ENCODE measurements around the gene WBP1L.

WBP1L gene

DNA sequence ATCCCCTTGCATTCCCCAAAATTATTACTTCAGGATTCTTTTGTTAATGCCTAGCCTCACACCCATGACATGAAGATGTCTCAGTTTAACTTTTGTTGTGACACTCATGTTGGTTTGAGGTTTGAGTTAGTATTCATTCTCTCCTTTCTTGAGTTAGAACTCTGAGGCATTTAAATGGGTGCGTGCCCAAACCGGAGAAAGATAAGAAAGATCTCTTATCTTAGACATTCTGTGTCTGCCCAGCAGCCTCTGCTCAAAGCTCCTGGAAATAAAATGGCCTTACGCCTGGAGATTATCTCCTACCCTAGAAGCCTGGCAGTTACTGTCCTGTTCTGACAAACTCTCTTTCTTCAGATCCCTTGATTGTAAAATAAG, 26.3 kb downstream of the WBP1L start:
- peaks cover 0 to 5% (median 0%) of the 10 kb centered on the region in 4 experiments for H3K36me3 ChIP-seq (ENCODE audit: control insufficient read depth in 4 of 4, insufficient read depth in 4 of 4, low read length in 3 of 4)
- ChIA-PET CTCF (interaction anchor here (0.9 to 2.8 kb wide), 3 partner anchors 17 to 259 kb away, joined by 3 to 10 read pairs (median 3); no protein-coding TSS in a partner anchor), POLR2A (interaction anchor here (1.2 kb wide), 1 partner anchor 16 kb away, joined by 3 read pairs; no protein-coding TSS in a partner anchor)
- no peak overlapping the region for H3K27ac ChIP-seq (ENCODE audit: insufficient read depth in 1 of 2, low read depth in 1 of 2, low read length in 2 of 2, poor library complexity in 1 of 2, severe bottlenecking in 2 of 2)
- no peaks in the 10 kb centered on the region for H3K9me3 ChIP-seq (ENCODE audit: control extremely low read depth in 1 of 5, control insufficient read depth in 4 of 5, insufficient read depth in 2 of 5, low read depth in 1 of 5, low read length in 4 of 5)
- WGBS (ENCODE audit: insufficient coverage), result 88% methylated on average over 3 of the region's 3 CpGs
- peaks cover 12 to 32% (median 29%) of the 10 kb centered on the region in 4 experiments for H3K4me1 ChIP-seq (ENCODE audit: control extremely low read depth in 1 of 4, control insufficient read depth in 4 of 4, insufficient read depth in 4 of 4, low read length in 3 of 4)
- H3K4me3 ChIP-seq (ENCODE audit: control insufficient read depth in 1 of 7, extremely low read depth in 1 of 7, insufficient read depth in 4 of 7, low read depth in 2 of 7, low read length in 6 of 7), result no peak overlapping the region
- no peaks in the 10 kb centered on the region for H3K27me3 ChIP-seq (replicated peaks in 2 of 5; ENCODE audit: control insufficient read depth in 4 of 5, insufficient read depth in 5 of 5, low read length in 4 of 5)
- DNase-seq, result no peak

- no peaks in the 10 kb centered on the region for H3K27me3 ChIP-seq (replicated peaks in 2 of 5; ENCODE audit: control insufficient read depth in 4 of 5, insufficient read depth in 5 of 5, low read length in 4 of 5)
- WGBS (ENCODE audit: insufficient coverage), result 100% methylated on average over 1 of the region's 1 CpG
- H3K9me3 ChIP-seq (ENCODE audit: control extremely low read depth in 1 of 5, control insufficient read depth in 4 of 5, insufficient read depth in 2 of 5, low read depth in 1 of 5, low read length in 4 of 5), result no peaks in the 10 kb centered on the region
- DNase-seq, result no peak
- peaks cover 16 to 39% (median 36%) of the 10 kb centered on the region in 4 experiments for H3K4me1 ChIP-seq (ENCODE audit: control extremely low read depth in 1 of 4, control insufficient read depth in 4 of 4, insufficient read depth in 4 of 4, low read length in 3 of 4)
- H3K4me3 ChIP-seq (ENCODE audit: control insufficient read depth in 1 of 7, extremely low read depth in 1 of 7, insufficient read depth in 4 of 7, low read depth in 2 of 7, low read length in 6 of 7), result no peak overlapping the region
- ChIA-PET POLR2A (interaction anchor here (0.6 to 1.2 kb wide), 2 partner anchors 17 to 50 kb away, joined by 3 read pairs; no protein-coding TSS in a partner anchor), CTCF (interaction anchor here (0.9 to 2.8 kb wide), 4 partner anchors 8 to 258 kb away, joined by 3 to 10 read pairs (median 3); no protein-coding TSS in a partner anchor)
- no peaks in the 10 kb centered on the region for H3K36me3 ChIP-seq (ENCODE audit: control insufficient read depth in 4 of 4, insufficient read depth in 4 of 4, low read length in 3 of 4)
- H3K27ac ChIP-seq (ENCODE audit: insufficient read depth in 1 of 2, low read depth in 1 of 2, low read length in 2 of 2, poor library complexity in 1 of 2, severe bottlenecking in 2 of 2), result no peak overlapping the region
These were observed 27.0 kb downstream of the WBP1L start for GRCh38 chr10:102770792-102771191.

GRCh38 chr10:102773320-102773719, 29.6 kb downstream of the WBP1L start:
- Histone ChIP-seq H3K27ac (ENCODE audit: insufficient read depth in 1 of 2, low read depth in 1 of 2, low read length in 2 of 2, poor library complexity in 1 of 2, severe bottlenecking in 2 of 2) (peak overlapping the region in 1 of 2 experiments; percentile 55), H3K4me3 (ENCODE audit: control insufficient read depth in 1 of 7, extremely low read depth in 1 of 7, insufficient read depth in 4 of 7, low read depth in 2 of 7, low read length in 6 of 7) (no peak overlapping the region), H3K4me1 (ENCODE audit: control extremely low read depth in 1 of 4, control insufficient read depth in 4 of 4, insufficient read depth in 4 of 4, low read length in 3 of 4) (peaks cover 12 to 47% (median 40%) of the 10 kb centered on the region in 4 experiments), H3K9me3 (ENCODE audit: control extremely low read depth in 1 of 5, control insufficient read depth in 4 of 5, insufficient read depth in 2 of 5, low read depth in 1 of 5, low read length in 4 of 5) (no peaks in the 10 kb centered on the region), H3K27me3 (replicated peaks in 2 of 5; ENCODE audit: control insufficient read depth in 4 of 5, insufficient read depth in 5 of 5, low read length in 4 of 5) (no peaks in the 10 kb centered on the region), H3K36me3 (ENCODE audit: control insufficient read depth in 4 of 4, insufficient read depth in 4 of 4, low read length in 3 of 4) (peaks cover 0 to 3% (median 0%) of the 10 kb centered on the region in 4 experiments)
- DNase-seq, result no peak
- ChIA-PET POLR2A (interaction anchor here (0.7 kb wide), 1 partner anchor 176 kb away, joined by 7 read pairs; no protein-coding TSS in a partner anchor), CTCF (interaction anchor here (1.1 to 1.4 kb wide), 3 partner anchors 8 to 21 kb away, joined by 3 to 4 read pairs (median 4); no protein-coding TSS in a partner anchor)
- no CpG with 5 or more reads among the region's 1 CpG for WGBS (ENCODE audit: insufficient coverage)

GRCh38 chr10:102773986-102774385, 30.2 kb downstream of the WBP1L start:
- Histone ChIP-seq H3K27ac (ENCODE audit: insufficient read depth in 1 of 2, low read depth in 1 of 2, low read length in 2 of 2, poor library complexity in 1 of 2, severe bottlenecking in 2 of 2) (peak overlapping the region; percentile 25 to 55), H3K4me1 (ENCODE audit: control extremely low read depth in 1 of 4, control insufficient read depth in 4 of 4, insufficient read depth in 4 of 4, low read length in 3 of 4) (peaks cover 12 to 47% (median 40%) of the 10 kb centered on the region in 4 experiments), H3K9me3 (ENCODE audit: control extremely low read depth in 1 of 5, control insufficient read depth in 4 of 5, insufficient read depth in 2 of 5, low read depth in 1 of 5, low read length in 4 of 5) (no peaks in the 10 kb centered on the region), H3K4me3 (ENCODE audit: control insufficient read depth in 1 of 7, extremely low read depth in 1 of 7, insufficient read depth in 4 of 7, low read depth in 2 of 7, low read length in 6 of 7) (no peak overlapping the region), H3K36me3 (ENCODE audit: control insufficient read depth in 4 of 4, insufficient read depth in 4 of 4, low read length in 3 of 4) (peaks cover 0 to 3% (median 0%) of the 10 kb centered on the region in 4 experiments), H3K27me3 (replicated peaks in 2 of 5; ENCODE audit: control insufficient read depth in 4 of 5, insufficient read depth in 5 of 5, low read length in 4 of 5) (no peaks in the 10 kb centered on the region)
- POLR2A ChIA-PET, result no interaction called here
- peak; percentile 41 to 84 (median 79) for DNase-seq
- CTCF ChIA-PET, result interaction anchor here (8.4 kb wide), 1 partner anchor 21 kb away, joined by 60 read pairs; no protein-coding TSS in a partner anchor
- 100% methylated on average over 1 of the region's 5 CpGs for WGBS (ENCODE audit: insufficient coverage)

GRCh38 chr10:102775201-102775934, 31.6 kb downstream of the WBP1L start:
- Histone ChIP-seq H3K4me1 (ENCODE audit: control extremely low read depth in 1 of 4, control insufficient read depth in 4 of 4, insufficient read depth in 4 of 4, low read length in 3 of 4) (peaks cover 12 to 47% (median 40%) of the 10 kb centered on the region in 4 experiments), H3K36me3 (ENCODE audit: control insufficient read depth in 4 of 4, insufficient read depth in 4 of 4, low read length in 3 of 4) (peaks cover 0 to 3% (median 0%) of the 10 kb centered on the region in 4 experiments), H3K9me3 (ENCODE audit: control extremely low read depth in 1 of 5, control insufficient read depth in 4 of 5, insufficient read depth in 2 of 5, low read depth in 1 of 5, low read length in 4 of 5) (no peaks in the 10 kb centered on the region), H3K27me3 (replicated peaks in 2 of 5; ENCODE audit: control insufficient read depth in 4 of 5, insufficient read depth in 5 of 5, low read length in 4 of 5) (no peaks in the 10 kb centered on the region), H3K4me3 (ENCODE audit: control insufficient read depth in 1 of 7, extremely low read depth in 1 of 7, insufficient read depth in 4 of 7, low read depth in 2 of 7, low read length in 6 of 7) (peak overlapping the region in 4 of 7 experiments; percentile 2 to 65 (median 26)), H3K27ac (ENCODE audit: insufficient read depth in 1 of 2, low read depth in 1 of 2, low read length in 2 of 2, poor library complexity in 1 of 2, severe bottlenecking in 2 of 2) (peak overlapping the region in 1 of 2 experiments; percentile 68)
- DNase-seq, result no peak
- POLR2A ChIA-PET, result interaction anchor here (0.9 to 1.0 kb wide), 2 partner anchors 9 to 37 kb away, joined by 3 read pairs; no protein-coding TSS in a partner anchor
- WGBS (ENCODE audit: insufficient coverage), result 84% methylated on average over 16 of the region's 16 CpGs
- CTCF ChIA-PET, result interaction anchor here (0.6 to 8.4 kb wide), 8 partner anchors 11 to 100 kb away, joined by 3 to 60 read pairs (median 3); no protein-coding TSS in a partner anchor

- peaks cover 0 to 3% (median 0%) of the 10 kb centered on the region in 4 experiments for H3K36me3 ChIP-seq (ENCODE audit: control insufficient read depth in 4 of 4, insufficient read depth in 4 of 4, low read length in 3 of 4)
- ChIA-PET CTCF (interaction anchor here (0.6 to 8.4 kb wide), 11 partner anchors 10 to 100 kb away, joined by 3 to 60 read pairs (median 3); no protein-coding TSS in a partner anchor), POLR2A (interaction anchor here (0.9 to 1.1 kb wide), 4 partner anchors 10 to 37 kb away, joined by 3 to 4 read pairs (median 3); no protein-coding TSS in a partner anchor)
- peak overlapping the region in 5 of 7 experiments; percentile 2 to 65 (median 32) for H3K4me3 ChIP-seq (ENCODE audit: control insufficient read depth in 1 of 7, extremely low read depth in 1 of 7, insufficient read depth in 4 of 7, low read depth in 2 of 7, low read length in 6 of 7)
- H3K27ac ChIP-seq (ENCODE audit: insufficient read depth in 1 of 2, low read depth in 1 of 2, low read length in 2 of 2, poor library complexity in 1 of 2, severe bottlenecking in 2 of 2), result peak overlapping the region in 1 of 2 experiments; percentile 68
- H3K27me3 ChIP-seq (replicated peaks in 2 of 5; ENCODE audit: control insufficient read depth in 4 of 5, insufficient read depth in 5 of 5, low read length in 4 of 5), result no peaks in the 10 kb centered on the region
- WGBS (ENCODE audit: insufficient coverage), result 13% methylated on average over 12 of the region's 17 CpGs
- peak; percentile 69 to 85 (median 75) for DNase-seq
- H3K9me3 ChIP-seq (ENCODE audit: control extremely low read depth in 1 of 5, control insufficient read depth in 4 of 5, insufficient read depth in 2 of 5, low read depth in 1 of 5, low read length in 4 of 5), result no peaks in the 10 kb centered on the region
- H3K4me1 ChIP-seq (ENCODE audit: control extremely low read depth in 1 of 4, control insufficient read depth in 4 of 4, insufficient read depth in 4 of 4, low read length in 3 of 4), result peaks cover 12 to 50% (median 45%) of the 10 kb centered on the region in 4 experiments
These were observed 32.4 kb downstream of the WBP1L start for GRCh38 chr10:102775935-102776669.

Measured in common myeloid progenitor, CD34-positive (primary cell).